Activated CD4-positive, alpha-beta T cell treated with anti-CD3 and anti-CD28 coated beads for 4 hours (primary cell): ENCODE results near the gene ATXN10.
"Not testable (repeated sequence)": the region's sequence is repeated elsewhere in the genome, so short reads cannot be mapped to it uniquely, and the experiment has no call there.

ENCODE experiments used
- DNase-seq, 2 donors: peaks; one replicate each; pipeline ENCODE4 v3.0.0-alpha.2; 2020

ATXN10 gene

GRCh38 chr22:45714390-45714789 is 42.8 kb downstream of the ATXN10 start:
- not testable (repeated sequence) for DNase-seq

GRCh38 chr22:45717789-45718188 is 46.2 kb downstream of the ATXN10 start:
- DNase-seq: no peak

GRCh38 chr22:45718391-45718790 is 46.8 kb downstream of the ATXN10 start:
- no peak for DNase-seq

- DNase-seq: no peak
Measured at GRCh38 chr22:45720839-45721378, 49.3 kb downstream of the ATXN10 start.

- DNase-seq: no peak
Measured at GRCh38 chr22:45722006-45722405, 50.4 kb downstream of the ATXN10 start.

GRCh38 chr22:45726081-45726480 is 54.4 kb downstream of the ATXN10 start:
- no peak for DNase-seq

- DNase-seq: no peak
Measured at GRCh38 chr22:45731041-45731797, 59.6 kb downstream of the ATXN10 start.

- no peak for DNase-seq
Measured at GRCh38 chr22:45731798-45732495, 60.3 kb downstream of the ATXN10 start.

- no peak for DNase-seq
Measured at GRCh38 chr22:45735273-45735672, 63.6 kb downstream of the ATXN10 start.

GRCh38 chr22:45738206-45738605 is 66.6 kb downstream of the ATXN10 start:
- no peak for DNase-seq

- no peak for DNase-seq
Measured at GRCh38 chr22:45740236-45740635, 68.6 kb downstream of the ATXN10 start.

- DNase-seq: no peak
Measured at GRCh38 chr22:45742866-45743450, 71.3 kb downstream of the ATXN10 start.

GRCh38 chr22:45743687-45744086 is 72.1 kb downstream of the ATXN10 start:
- DNase-seq: no peak

GRCh38 chr22:45744442-45744841 is 72.8 kb downstream of the ATXN10 start:
- DNase-seq: no peak

- DNase-seq: no peak
Measured at GRCh38 chr22:45750626-45751025, 79.0 kb downstream of the ATXN10 start.

- DNase-seq: no peak
Measured at GRCh38 chr22:45752036-45752435, 80.4 kb downstream of the ATXN10 start.

GRCh38 chr22:45754822-45755221 is 83.2 kb downstream of the ATXN10 start:
- no peak for DNase-seq

GRCh38 chr22:45756558-45756957 is 84.9 kb downstream of the ATXN10 start:
- DNase-seq: no peak

GRCh38 chr22:45757068-45757467 is 85.4 kb downstream of the ATXN10 start:
- DNase-seq: no peak

GRCh38 chr22:45757936-45758335 is 86.3 kb downstream of the ATXN10 start:
- no peak for DNase-seq

GRCh38 chr22:45758603-45759002 is 87.0 kb downstream of the ATXN10 start:
- no peak for DNase-seq

GRCh38 chr22:45760682-45761081 is 89.0 kb downstream of the ATXN10 start:
- no peak for DNase-seq

GRCh38 chr22:45762545-45763235 is 91.1 kb downstream of the ATXN10 start:
- no peak for DNase-seq
